Fibroblast of pulmonary artery (primary cell): ENCODE measurements around the gene CEP104.

ENCODE experiments used
- DNase-seq: peaks from one replicate; pipeline ENCODE4 v3.0.0-alpha.2; 2010; ENCODE audit warnings: low read depth
- H3K4me3 ChIP-seq: replicated peaks from 2 replicates; pipeline ENCODE4 v1.5.1; 2011; ENCODE audit warnings: low read depth, mild to moderate bottlenecking, control low read depth, low read length, moderate library complexity
- TF ChIP-seq, protein P1 (sequence below): IDR thresholded peaks from 2 replicates; pipeline ENCODE4 v1.5.1; 2011; ENCODE audit warnings: mild to moderate bottlenecking, control low read depth, low read length, inconsistent platforms; ENCODE audit errors: missing control alignments

CEP104 gene

GRCh38 chr1:3831689-3832088 lies 25.3 kb downstream of the CEP104 start:
- DNase-seq = no peak
- TF ChIP-seq, protein P1, sequence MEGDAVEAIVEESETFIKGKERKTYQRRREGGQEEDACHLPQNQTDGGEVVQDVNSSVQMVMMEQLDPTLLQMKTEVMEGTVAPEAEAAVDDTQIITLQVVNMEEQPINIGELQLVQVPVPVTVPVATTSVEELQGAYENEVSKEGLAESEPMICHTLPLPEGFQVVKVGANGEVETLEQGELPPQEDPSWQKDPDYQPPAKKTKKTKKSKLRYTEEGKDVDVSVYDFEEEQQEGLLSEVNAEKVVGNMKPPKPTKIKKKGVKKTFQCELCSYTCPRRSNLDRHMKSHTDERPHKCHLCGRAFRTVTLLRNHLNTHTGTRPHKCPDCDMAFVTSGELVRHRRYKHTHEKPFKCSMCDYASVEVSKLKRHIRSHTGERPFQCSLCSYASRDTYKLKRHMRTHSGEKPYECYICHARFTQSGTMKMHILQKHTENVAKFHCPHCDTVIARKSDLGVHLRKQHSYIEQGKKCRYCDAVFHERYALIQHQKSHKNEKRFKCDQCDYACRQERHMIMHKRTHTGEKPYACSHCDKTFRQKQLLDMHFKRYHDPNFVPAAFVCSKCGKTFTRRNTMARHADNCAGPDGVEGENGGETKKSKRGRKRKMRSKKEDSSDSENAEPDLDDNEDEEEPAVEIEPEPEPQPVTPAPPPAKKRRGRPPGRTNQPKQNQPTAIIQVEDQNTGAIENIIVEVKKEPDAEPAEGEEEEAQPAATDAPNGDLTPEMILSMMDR = no peak
- H3K4me3 ChIP-seq = no peak overlapping the region

GRCh38 chr1:3828391-3828790 lies 28.6 kb downstream of the CEP104 start:
- H3K4me3 ChIP-seq = no peak overlapping the region
- TF ChIP-seq, protein P1 = no peak
- no peak for DNase-seq

GRCh38 chr1:3827813-3828307 lies 29.2 kb downstream of the CEP104 start:
- no peak overlapping the region for H3K4me3 ChIP-seq
- TF ChIP-seq, protein P1 = no peak
- no peak for DNase-seq

DNA sequence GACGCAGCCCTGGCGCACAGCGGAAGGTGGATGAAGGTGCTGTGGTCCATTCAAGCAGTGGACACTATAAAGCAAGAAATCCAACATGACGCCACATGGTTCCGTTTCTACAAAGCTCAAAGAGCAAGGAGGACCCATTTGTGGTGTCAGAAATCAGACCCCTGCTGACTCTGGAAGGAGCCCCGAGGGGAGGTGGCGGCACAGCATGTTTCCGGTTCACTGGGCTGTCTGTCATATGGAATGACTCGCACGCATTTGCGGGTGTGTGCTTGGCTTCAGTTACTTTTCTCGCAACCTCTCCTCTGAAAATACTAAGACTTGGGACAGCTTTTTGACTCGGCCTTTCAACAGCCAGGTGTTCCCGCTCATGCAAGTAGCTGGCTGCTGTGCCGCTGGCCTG lies 31.7 kb downstream of the CEP104 start:
- no peak overlapping the region for H3K4me3 ChIP-seq
- TF ChIP-seq, protein P1 = no peak
- no peak for DNase-seq

GRCh38 chr1:3824650-3825049 lies 32.4 kb downstream of the CEP104 start:
- TF ChIP-seq, protein P1 = no peak
- H3K4me3 ChIP-seq = no peak overlapping the region
- no peak for DNase-seq

DNA sequence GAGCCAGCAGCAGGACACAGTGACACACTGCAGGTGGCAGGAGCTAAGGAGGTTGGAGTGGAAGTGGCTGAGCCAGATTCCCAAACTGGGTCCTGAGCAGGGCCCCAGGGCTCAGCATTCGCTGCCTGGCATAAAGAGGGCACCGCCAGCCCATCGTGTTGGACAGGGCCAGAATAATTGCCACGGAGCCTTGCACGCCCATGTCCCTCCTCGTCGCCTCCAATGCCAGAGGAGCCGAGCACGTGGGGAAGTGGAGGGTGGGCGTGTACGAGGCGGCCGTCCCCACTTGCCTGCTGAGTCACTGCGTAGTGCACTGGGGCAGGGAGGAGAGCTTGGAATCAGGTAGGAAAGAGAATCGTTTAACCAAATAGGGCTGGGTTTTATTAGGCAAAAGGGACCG lies 34.6 kb downstream of the CEP104 start:
- H3K4me3 ChIP-seq = no peak overlapping the region
- TF ChIP-seq, protein P1 = no peak
- DNase-seq = no peak

DNA sequence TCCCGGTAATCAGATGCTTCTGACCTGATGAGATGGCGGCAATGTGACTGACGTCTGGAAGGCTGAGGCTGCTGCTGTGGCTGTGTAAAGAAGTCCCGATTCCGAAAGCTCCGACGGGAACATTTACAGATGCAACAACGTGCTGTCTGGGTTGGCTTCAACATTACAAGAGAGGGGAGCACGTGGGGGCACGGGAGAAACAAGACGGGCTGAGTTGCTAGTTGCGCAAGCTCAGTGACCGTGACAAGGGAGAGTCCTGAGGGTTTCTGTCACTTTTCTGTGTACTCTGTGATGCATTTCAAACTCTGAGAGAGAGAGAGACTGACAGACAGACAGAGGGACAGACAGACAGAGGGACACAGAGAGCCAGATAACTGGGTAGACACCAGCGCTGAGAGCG lies 35.1 kb downstream of the CEP104 start:
- no peak for DNase-seq
- TF ChIP-seq, protein P1 = no peak
- no peak overlapping the region for H3K4me3 ChIP-seq
